ENCODE data around the gene ADSS1.

Gene ADSS1

DNA sequence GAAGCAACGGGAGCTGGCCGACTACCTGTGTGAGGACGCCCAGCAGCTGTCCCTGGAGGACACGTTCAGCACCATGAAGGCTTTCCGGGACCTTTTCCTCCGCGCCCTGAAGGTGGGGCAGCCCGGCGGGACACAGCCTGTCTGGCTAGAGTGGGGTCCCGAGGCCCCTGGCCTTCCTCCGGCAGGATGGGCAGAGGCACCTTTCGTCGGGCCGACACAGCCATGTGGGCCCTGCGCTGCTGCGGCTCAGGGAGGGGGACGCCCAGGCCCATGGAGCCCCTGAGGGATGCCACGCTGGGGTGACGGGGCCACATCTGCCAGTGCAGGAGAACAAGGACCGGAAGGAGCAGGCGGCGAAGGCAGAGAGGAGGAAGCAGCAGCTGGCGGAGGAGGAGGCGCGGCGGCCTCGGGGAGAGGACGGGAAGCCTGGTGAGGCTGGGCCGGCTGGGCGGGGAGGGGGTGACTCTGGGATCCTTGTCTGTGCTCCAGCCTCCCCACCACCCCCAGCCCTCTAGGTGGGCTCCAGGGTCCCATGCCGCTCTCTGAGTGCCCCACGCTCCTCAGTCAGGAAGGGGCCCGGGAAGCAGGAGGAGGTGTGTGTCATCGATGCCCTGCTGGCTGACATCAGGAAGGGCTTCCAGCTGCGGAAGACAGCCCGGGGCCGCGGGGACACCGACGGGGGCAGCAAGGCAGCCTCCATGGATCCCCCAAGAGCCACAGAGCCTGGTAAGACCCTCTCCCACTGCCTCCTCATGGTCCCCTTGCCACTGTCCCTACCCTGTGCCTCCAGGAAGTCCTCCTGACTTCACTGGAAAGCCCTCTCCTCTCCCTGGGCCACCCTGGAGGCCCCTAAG is 10.9 kb upstream of the ADSS1 start:
- DNase-seq, result no peak
- in situ Hi-C loops (cut with MboI; ENCODE audit: low pct_unique_long_range_greater_than_20kb, low sequenced_read_pairs), result no loop called here

DNA sequence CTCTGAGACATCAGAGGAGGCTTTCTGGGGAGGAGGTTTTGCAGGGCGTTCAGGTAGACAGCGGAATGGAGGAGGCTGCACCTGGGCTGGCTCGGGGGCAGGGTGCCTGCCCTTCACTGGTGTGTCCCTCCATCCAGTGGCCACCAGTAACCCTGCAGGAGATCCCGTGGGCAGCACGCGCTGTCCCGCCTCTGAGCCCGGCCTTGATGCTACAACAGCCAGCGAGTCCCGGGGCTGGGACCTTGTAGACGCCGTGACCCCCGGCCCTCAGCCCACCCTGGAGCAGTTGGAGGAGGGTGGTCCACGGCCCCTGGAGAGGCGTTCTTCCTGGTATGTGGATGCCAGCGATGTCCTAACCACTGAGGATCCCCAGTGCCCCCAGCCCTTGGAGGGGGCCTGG is 10.0 kb upstream of the ADSS1 start:
- no peak for DNase-seq
- in situ Hi-C loops (cut with MboI; ENCODE audit: low pct_unique_long_range_greater_than_20kb, low sequenced_read_pairs), result no loop called here

DNA sequence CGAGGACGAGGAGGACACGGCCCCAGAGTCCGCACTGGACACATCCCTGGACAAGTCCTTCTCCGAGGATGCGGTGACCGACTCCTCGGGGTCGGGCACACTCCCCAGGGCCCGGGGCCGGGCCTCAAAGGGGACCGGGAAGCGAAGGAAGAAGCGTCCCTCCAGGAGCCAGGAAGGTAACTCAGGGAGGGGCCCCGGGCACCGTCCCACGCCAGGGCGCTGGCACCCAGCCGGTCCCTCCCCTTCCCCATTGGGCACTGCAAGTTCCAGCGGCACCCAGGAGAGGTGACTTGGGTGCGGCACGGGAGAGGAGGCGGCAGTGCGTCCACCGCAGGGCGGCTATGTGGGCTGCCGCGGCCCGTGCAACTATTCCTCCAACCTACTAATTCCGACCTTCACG is 9.3 kb upstream of the ADSS1 start:
- no peak for DNase-seq
- in situ Hi-C loops (cut with MboI; ENCODE audit: low pct_unique_long_range_greater_than_20kb, low sequenced_read_pairs), result no loop called here

DNA sequence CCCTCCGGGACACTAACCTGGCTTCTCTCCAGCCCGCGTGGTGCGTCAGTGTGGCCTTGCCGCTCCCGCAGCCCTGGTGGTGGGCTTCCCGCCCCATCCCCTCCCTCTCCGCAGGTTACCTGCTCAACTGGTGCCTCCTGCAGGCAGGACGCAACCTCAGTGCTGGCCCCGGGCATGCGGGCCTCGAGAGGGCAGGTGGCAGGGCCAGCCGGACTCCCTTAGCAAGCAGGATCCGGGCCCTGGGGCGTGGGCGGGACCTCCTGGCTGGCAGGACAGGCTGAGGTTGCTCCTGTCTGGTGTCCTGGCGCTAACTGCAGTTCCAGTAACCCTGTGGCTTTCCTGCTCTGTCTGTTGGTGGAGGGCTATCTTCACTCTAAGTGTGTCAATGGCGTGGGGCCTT is 8.6 kb upstream of the ADSS1 start:
- in situ Hi-C loops (cut with MboI; ENCODE audit: low pct_unique_long_range_greater_than_20kb, low sequenced_read_pairs), result no loop called here
- DNase-seq, result no peak

DNA sequence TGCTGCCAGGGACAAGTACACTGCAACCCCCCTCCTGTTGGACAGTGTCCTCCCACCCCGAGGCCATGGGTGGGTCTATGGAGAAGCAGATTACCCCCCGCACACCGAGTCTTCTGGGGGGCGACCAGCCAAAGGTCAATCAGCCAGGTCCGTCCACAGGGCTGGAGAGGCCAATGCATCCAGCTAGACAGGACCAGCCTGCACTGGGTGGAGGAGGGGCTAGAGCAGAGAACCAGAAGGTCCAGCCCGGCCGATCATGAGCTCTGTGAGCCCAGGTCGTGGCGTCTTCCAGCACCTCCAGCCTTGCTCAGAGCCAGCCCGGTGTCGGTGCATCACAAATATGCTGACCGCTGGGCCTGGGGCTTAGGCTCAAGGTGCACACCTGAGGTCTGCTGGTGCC is 8.2 kb upstream of the ADSS1 start:
- DNase-seq, result no peak
- in situ Hi-C loops (cut with MboI; ENCODE audit: low pct_unique_long_range_greater_than_20kb, low sequenced_read_pairs), result no loop called here

DNA sequence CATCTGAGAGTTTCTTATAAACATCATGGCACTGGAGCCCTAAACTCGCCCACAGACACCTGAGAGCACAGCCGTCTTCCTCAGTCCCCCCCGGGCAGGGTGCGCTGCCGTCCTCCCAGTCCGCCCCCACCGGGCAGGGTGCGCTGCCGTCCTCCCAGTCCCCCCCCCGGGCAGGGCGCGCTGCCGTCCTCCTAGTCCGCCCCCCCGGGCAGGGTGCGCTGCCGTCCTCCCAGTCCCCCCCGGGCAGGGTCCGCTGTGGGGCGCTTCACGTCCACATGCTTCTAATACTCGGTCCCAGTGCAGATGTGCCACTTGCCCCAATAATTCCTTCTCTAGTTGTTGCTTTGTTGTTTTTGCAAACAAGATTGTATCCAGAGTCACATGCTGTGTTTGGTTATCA is 6.9 kb upstream of the ADSS1 start:
- in situ Hi-C loops (cut with MboI; ENCODE audit: low pct_unique_long_range_greater_than_20kb, low sequenced_read_pairs), result no loop called here

DNA sequence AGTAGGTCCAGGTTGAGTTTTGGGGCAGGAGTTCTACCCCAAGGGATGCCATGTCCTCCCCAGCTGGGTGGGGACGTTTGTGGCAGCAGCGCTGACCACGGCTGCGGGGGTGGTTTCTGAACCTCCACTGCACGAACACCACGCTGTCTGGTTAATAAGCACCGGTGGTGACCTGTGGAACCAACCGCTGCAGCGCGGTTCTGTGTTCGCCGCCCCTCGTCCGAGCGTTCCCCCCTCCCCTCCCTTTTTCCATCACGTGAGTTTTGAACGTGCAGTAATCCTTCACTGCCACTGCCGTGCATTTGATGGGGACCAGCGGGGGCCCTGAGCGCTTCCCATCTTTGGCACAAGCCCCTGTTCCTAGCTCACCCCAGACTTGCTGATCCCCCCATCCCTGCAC is 6.4 kb upstream of the ADSS1 start:
- in situ Hi-C loops (cut with MboI; ENCODE audit: low pct_unique_long_range_greater_than_20kb, low sequenced_read_pairs), result no loop called here

More for the DNA sequence above, 6.9 kb upstream of the ADSS1 start:
- no peak for DNase-seq

DNA sequence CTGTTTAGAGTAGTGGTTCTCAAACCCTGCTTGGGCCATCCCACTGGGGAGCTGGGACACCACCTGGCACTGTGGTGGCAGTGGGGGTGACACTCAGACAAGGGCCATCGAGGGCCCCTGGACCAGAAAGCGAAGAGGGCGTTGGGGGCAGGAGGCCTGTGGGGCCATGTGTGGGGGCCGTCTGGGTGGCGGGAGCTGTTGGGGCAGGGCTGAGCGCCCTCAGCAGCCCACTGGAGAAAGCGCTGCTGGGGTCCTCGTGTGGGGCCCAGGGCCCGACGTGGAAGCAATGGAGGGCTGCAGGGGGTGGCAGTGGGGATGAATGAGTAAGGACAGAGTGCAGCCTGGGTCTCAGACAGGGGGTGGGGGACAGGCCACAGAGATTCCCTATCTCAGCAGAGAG is 5.9 kb upstream of the ADSS1 start:
- in situ Hi-C loops (cut with MboI; ENCODE audit: low pct_unique_long_range_greater_than_20kb, low sequenced_read_pairs), result no loop called here

More for the DNA sequence above, 6.4 kb upstream of the ADSS1 start:
- DNase-seq, result no peak

DNA sequence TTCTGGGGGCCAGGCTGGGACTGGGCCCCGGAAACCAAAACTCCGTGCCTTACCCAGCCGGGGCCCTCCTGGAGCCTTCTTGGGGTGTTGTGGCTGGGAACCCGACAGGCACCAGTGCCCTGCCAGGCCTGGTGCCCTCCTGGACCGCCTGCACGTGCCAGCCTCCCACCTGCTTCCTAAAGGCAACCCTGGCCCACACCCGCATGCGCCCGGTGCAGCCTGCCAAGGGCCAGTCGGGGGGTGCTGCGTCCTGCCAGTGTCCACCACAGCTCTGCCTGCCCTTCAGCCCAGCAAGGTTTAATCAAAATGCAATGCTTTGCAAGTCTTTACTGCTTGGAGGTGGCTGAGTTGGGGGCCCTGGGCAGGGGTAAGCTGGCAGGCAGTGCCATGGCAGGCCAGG is 5.2 kb upstream of the ADSS1 start:
- no peak for DNase-seq
- in situ Hi-C loops (cut with MboI; ENCODE audit: low pct_unique_long_range_greater_than_20kb, low sequenced_read_pairs), result no loop called here

More for the DNA sequence above, 5.9 kb upstream of the ADSS1 start:
- DNase-seq, result no peak

DNA sequence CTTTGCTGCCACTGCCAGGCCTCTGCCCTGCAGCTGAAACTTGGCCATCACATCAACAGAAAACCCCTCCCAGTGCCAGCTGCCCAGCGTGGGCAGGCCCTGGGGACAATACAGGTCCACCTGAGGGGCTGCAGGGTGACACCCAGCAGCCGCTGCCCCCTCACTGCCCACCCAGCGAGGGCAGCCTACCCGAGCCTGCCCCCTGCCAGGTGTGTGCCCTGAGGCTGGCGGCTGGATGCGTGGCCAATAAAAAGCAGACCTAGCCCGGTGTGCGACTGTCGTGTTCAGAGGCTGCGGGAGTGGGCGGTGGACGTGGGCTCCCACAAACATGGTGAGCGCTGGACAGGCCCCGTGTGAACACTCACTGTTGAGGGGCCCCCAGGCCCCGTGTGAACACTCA is 4.7 kb upstream of the ADSS1 start:
- in situ Hi-C loops (cut with MboI; ENCODE audit: low pct_unique_long_range_greater_than_20kb, low sequenced_read_pairs), result no loop called here
- no peak for DNase-seq

DNA sequence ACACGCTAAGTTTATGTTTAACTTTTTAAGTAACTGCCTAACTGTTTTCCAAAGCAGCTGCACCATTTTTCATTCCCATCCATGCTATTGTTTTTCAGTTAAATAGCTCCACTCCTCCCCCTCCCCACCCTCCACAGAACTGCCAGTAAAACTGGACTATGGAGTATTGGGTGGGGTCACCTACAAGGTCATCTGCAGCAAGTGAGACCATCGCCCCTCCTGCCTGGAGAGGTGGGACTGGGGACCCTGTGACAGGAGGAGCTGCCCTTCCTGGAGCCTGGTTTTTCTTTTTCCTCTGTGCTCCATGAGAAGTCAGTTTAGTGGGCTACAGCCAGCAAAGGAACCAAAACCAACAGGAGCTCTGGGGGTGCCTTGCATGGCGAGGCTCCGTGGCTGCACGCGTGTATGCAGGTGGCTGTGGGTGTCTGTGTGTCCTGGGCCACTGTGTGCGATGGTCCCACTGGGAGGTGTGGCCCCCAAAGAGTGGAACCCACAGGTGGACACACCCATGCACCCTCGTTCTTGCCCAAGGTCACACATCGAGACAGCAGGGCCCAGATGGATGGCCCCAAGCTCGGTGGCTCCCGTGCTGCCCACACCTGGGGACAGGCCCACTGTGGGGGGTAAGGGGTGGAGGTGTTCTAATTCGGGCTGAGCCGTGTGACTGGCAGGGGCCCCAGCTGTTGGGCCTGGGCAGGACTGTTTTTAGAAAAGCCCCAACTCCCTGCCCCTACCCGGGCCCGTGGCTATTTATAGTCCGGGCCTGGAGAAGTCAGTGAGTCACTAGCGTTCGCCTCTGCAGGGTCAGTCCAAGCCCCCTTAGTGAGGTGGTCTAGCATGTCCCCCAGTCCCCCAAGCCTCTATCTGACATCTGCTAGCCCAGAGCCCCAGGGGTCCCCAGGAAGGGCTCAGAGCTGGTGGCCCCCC is 2.3 kb upstream of the ADSS1 start:
- in situ Hi-C loops (cut with MboI; ENCODE audit: low pct_unique_long_range_greater_than_20kb, low sequenced_read_pairs), result no loop called here
- DNase-seq, result no peak

DNA sequence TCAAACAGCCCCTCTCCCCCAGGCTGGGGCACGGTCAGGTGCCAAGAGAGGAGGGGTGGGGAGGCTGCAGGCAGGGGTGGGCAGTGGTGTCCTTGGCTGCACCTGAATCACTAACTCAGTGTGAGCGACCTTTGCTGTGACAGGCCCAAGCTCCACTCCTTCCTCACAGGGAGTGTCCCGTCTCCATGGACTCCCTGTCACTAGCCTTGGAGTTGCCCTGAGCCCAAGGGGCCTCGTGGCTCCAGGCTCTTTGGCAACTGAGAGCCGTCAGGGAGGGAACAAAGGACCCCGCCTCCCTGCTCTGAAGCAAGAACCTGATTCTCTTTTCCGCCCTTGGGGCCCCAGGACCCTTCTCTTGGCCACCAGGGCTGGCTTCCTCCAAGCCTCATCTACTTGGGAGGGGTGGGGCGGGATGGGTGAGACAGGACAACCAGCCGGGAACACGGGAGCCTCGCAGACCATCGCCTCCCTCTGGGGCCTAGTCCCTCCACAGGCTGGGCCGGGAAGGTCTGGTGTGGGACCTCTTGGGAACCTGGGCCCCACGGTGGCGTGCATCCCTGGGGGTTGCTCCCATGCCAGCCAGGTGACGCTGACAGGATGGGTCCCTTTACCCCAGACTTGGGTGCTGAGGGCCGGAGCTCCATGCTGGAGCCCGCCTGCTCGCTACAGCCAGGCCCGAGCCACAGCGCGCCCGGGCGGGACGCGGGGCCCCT is 935 bp upstream of the ADSS1 start:
- no peak for DNase-seq
- in situ Hi-C loops (cut with MboI; ENCODE audit: low pct_unique_long_range_greater_than_20kb, low sequenced_read_pairs), result no loop called here

DNA sequence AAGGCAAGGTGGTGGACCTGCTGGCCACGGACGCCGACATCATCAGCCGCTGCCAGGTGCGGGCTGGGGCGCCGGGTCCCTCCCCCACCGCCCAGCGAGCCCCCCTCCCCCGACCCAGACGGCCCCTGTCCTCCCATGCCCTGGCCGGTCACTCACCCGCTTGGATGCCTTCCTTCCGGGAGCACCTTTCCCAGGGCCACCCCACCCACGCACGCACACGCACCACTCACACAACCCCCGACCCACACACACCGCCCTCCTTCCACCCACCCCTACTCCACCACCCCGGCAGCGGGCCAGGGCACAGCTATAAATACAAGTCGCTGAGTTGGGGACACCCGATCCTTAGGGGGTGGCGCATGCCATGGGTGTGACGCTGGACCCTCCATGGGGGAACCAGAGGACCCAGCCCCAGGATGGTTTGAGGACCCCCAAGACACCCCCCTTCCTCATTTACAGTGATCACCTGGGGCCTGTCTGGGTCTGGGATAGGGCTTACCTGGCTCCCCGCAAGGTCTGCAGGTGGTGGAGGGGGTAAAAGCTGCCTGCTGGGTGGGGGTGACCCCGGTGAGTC is 465 bp downstream of the ADSS1 start:
- no peak for DNase-seq

DNA sequence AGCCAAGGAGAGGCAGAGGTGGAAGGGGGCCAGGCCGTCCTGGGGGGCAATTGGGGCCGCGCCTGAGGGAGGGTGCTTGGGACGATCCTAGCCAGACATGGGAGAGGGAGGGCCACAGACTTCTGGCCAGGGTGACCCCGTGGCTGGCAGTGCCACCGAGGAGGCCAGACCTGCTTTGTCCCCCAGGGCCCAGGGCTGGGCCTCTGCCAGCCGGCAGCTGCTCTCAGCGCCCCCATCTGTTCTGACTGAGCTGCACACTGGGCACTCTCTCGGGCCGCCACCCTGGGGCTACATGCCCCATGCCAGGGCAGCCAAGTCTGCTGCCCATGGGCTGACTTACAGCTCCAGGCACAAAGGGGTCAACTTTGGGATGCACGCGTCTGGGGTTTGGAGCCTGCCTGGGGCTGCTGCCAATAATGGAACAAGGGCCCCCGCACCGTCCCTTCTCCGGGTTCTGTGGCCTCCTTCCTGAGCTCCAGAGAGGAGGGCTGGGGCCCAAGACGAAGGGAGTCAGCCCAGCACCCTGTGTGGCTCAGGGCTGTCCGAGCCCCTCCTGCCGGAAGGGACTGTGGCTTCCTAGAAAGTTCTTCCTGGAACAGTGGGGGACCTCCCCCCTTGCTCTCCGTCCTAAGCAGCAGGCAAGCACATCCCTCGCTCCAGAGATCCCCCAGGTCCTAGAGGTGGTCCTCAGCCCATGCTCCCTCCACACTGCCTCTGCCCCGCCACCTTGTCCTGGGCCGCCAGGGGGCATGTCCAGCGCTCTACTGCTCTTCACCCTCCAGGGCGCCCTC is 1.1 kb downstream of the ADSS1 start:
- in situ Hi-C loops (cut with MboI; ENCODE audit: low pct_unique_long_range_greater_than_20kb, low sequenced_read_pairs), result no loop called here
- peak; percentile 37 for DNase-seq

More for the DNA sequence above, 465 bp downstream of the ADSS1 start:
- in situ Hi-C loops (cut with MboI; ENCODE audit: low pct_unique_long_range_greater_than_20kb, low sequenced_read_pairs), result no loop called here

DNA sequence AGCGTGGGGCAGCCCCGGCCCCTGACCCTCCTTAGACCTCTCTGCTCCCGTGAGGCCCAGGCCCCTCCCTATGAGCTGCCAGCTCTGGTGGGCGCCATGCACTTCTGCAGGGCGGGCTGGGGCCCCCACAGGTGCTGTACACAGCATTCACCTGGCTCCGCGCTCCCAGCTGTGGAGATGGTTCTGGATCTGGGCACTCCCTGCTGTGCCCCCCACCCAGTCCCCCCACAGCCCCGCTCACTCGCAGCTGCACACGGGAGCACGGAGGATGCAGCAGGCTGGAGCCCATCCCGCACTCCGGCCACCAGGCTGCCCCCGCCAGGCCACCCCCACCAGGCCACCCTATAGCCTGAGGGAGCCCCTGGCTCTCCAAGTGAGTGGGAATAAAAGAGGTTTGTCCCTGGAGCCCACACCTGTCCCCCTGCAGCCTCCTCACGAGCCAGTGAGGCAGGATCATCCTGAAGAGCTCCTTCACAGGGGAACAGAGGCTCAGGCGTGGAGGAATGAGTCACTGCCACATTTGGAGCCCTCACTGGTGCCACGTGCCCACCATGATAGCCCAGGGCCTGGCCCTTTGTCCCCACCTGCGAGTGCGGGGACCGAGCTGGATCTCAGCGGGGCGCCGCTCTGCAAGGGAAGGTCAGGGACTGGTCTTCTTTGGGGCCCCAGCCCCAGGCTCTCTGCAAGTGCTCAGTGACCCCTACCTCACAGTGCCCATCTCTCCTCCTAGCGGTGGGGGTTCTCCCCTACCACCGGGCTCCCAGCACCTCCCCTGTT is 1.9 kb downstream of the ADSS1 start:
- DNase-seq, result no peak
- in situ Hi-C loops (cut with MboI; ENCODE audit: low pct_unique_long_range_greater_than_20kb, low sequenced_read_pairs), result no loop called here

DNA sequence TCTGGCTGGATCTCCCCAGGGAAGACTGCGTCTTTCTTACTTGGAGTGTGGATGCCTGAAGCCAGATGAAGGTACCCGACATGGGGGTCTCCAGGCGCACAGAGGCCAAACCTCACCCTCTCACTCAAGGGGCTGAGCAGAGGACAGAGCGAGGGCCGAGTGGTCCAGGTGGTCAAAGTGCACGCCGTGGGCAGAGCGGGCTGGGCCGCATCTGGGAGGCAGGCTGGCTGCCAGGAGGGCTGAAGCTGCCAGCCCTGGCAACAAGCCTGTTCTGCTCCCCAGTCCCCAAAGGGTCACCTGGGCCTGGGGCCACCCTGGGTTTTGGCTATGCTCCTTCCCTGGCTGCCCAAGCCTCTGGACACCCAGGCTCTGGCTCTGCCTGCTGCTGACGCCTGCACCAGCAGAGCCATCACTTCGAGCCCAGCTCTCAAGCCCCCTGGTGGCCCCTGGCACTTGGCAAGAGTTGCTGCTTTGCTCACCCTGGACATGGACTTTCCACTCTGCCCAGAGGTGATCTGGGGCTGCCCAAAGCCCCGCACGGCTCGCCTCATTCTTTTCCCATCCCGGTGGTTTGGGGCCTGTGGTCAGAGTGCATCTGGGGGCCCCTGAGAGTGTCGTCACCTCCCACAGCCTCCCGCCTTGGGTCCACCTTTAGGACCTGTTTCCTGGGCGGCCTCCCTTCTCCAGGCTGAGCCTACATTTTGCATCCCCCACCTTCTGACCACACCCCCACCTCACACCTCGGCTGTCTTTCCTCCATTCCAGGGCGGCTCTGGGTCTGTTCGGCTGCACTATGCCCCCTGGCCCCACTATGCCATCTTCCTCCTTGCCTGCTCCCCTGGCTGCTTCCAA is 2.8 kb downstream of the ADSS1 start:
- in situ Hi-C loops (cut with MboI; ENCODE audit: low pct_unique_long_range_greater_than_20kb, low sequenced_read_pairs), result no loop called here
- no peak for DNase-seq

DNA sequence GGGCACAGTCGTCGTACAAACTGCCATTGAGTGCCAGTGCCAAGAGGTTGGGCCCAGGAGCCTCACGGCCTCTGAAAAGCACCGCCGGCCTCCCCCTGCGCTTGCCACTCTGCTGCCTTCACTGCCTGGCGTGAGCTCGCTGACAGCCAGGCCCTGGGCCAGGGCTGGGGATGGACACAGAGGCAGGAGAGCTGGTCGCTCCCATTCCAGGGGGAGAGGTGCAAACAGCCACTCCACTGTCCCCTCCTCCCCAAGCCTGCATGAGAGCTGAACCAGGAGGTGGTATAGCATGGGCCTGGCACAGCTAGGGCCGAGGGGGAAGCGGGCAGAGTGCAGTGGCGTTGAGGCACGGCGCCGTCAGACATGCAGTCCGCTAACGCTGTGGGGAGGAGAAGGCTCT is 4.6 kb downstream of the ADSS1 start:
- DNase-seq, result no peak
- in situ Hi-C loops (cut with MboI; ENCODE audit: low pct_unique_long_range_greater_than_20kb, low sequenced_read_pairs), result no loop called here
